ENCODE data around the gene MED15.
"Not testable (repeated sequence)": the region's sequence is repeated elsewhere in the genome, so short reads cannot be mapped to it uniquely, and the experiment has no call there.

MED15 gene

DNA sequence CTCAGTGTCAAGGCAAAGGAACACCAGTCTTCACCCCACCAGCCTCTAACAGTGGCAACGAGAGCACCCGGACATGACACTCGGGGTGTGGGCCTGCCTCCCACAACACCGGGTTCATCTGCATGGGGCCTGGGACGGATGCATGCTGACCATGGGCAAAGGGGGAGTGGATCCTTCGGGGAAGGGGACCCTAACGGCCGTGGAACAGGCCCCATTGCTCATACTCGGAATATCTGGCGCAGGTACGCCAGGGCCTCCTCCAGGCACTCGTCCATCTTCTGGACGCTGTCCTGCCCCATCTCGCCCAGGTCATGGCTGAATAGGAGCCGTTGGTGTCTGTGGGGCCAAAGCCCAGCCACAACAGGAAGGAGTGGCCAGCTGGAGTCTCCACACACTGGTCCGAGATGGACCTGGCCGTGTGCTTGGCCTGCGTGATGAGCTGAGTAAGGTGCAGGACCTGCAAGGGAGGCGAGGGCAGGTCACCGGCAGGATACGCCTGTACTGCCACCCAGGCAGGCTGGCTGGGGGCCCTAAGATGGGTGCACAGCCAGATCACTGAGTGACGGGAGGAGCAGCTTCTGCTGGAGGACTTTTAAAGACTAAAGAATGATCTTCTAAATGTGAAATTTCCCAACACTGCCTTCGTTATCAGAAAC, 96.8 kb downstream of the MED15 start:
- no peak for DNase-seq (ENCODE audit: low spot score)

- DNase-seq (ENCODE audit: low spot score) = no peak
Observed at GRCh38 chr22:20604776-20605221, 97.4 kb downstream of the MED15 start.

DNA sequence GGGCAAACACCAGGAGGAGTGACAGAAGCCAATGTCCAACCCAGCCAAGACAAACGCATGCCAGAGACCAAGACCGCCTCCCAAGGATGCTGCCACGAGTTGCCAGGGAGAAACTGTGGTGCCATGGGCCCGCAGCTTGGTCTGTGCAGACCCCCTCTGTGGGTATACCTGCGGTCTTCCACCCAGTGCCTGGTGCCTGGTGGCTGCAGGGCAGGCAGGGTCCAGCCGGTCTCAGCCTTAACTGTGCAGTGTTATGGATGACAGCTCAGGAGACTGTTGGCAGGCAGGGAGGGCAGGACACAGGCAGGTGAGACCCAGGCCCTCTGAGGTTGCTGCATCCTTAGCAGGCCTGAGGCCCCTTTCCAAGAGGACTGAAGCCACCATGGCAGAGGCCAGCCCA, 97.9 kb downstream of the MED15 start:
- DNase-seq (ENCODE audit: low spot score) = no peak

DNA sequence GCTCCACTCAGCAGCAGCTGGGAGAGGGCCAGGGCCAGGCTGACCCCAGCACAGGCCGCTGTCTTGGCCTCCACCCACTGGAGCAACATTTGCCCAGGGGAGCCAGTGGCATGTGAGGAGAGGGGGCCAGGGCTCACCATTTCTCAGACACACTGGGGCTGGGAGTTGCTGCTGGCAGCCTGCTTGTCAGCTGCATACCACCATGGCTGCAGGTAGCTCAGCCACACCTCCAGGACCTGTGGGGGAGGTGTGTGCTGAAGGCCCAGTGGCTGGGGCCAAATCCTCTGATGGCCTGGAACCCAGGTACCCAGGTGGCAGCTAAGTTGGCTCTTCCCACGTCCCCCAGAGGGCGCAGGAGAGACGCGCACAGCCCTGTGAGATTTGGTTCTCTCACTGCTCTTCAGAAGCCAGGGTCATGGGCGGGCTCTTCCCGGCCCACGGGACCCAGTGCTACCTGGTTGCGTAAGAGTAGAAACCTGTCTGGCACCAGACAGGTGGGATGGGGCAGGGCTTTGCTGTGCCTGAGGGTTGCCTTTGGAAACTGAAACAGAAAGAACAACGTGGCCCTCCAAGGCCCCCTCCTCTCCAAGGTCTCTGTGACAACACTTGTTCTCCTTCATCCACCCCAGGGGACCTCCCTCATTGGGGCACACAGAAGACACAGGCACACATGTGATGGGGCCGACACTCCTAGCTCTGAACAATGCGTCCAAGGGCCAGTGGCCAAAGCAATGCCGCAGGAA, 98.8 kb downstream of the MED15 start:
- no peak for DNase-seq (ENCODE audit: low spot score)

GRCh38 chr22:20606784-20607128, 99.3 kb downstream of the MED15 start:
- DNase-seq (ENCODE audit: low spot score) = no peak

GRCh38 chr22:20607157-20607907, 99.9 kb downstream of the MED15 start:
- DNase-seq (ENCODE audit: low spot score) = no peak

GRCh38 chr22:20610243-20610686, 102.9 kb downstream of the MED15 start:
- DNase-seq (ENCODE audit: low spot score) = no peak

GRCh38 chr22:20610757-20611156, 103.3 kb downstream of the MED15 start:
- no peak for DNase-seq (ENCODE audit: low spot score)

DNA sequence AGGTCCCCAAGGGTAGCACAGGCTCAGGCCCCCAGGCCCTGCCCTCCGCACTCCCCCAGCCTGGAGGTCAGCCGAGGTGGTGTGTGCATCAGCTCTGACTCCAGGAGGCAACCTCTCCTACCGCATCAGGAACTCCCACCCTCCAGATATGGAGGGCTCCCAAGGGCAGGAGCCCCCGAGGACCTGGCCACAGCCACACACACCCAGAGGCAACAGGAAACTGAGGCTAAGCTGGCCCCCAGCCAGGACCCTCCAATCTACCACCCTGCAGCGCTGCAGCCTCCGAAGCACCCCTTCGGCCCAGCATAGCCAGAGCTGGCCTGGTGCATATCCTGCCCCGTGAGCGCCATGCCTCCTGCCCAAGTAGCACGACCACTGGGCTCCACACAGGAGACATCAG, 104.0 kb downstream of the MED15 start:
- no peak for DNase-seq (ENCODE audit: low spot score)

DNA sequence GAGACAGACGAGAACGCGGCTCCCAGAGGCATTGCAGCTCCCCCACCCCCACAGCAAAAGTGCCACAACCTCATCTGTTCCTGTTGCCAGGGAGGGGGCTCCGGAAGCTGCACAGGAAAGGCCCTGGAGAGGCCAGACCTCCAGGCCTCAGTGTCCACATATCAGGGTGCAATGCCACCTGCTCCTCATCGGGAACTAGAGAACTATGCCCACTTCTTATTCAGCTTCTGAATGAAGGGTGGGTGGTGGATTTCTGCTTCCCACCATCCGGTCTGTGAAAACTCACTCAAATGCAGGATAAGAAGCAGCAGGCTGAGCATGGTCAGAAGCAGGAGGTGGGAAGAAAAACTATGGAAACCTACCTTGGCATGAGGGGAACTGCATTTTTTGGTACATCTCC, 105.9 kb downstream of the MED15 start:
- no peak for DNase-seq (ENCODE audit: low spot score)

DNA sequence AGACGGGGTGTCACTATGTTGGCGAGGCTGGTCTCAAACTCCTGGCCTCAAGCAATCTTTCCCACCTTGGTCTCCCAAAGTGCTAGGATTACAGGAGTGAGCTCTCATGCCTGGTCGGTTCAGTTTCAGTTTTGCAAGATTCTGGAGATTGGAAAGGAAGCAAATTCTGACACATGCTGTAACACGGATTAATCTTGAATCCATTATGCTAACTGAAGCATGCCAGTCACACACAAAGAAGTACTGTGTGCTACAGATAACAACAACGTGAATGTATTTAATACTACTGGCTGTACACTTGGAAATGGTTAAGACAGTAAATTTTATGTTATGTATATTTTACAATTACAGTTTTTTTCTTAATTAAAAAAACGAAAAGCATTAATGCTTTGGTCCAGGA, 107.6 kb downstream of the MED15 start:
- DNase-seq (ENCODE audit: low spot score) = no peak

DNA sequence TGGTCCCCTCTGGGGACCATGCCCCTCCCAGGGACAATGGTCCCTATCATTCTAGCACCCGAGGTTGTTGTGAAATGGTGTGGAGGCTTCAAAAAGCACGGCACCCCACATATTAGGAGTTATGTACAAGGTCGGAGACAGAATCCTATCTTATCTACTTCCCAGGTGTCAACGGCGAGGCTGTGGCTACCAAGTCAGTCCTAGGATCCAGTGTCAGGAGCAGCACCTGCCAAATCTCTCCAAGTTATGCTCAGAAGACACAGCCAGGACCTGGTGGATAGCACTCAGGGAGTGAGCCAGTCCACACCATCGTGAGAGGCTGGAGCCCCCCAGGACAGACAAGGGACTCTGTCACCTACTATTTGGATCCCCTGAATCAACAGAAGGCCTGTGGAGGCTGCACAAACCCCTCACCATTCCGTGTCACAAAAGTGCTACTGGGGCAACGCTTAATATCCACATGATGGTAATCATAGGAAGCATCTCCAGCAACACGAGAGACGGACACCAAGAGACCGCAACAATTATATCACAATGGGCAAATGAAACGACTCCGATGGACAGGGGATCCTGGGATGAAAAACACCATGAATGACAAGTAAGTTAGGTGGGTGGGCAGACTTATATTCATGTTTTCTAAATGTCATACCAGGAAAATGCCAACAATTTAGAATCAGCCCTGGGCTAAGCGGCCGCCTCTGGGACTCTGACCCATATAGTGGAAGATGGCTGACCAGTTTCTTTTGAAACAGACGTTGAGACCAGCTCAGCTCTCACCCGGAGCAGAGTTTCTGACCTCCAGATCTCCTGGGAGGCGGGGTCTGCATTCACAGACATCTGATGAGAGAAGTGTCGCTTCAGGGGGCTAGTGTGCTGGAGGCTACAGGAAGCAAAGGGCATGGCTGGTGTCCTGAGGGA, 108.4 kb downstream of the MED15 start:
- DNase-seq (ENCODE audit: low spot score) = no peak

DNA sequence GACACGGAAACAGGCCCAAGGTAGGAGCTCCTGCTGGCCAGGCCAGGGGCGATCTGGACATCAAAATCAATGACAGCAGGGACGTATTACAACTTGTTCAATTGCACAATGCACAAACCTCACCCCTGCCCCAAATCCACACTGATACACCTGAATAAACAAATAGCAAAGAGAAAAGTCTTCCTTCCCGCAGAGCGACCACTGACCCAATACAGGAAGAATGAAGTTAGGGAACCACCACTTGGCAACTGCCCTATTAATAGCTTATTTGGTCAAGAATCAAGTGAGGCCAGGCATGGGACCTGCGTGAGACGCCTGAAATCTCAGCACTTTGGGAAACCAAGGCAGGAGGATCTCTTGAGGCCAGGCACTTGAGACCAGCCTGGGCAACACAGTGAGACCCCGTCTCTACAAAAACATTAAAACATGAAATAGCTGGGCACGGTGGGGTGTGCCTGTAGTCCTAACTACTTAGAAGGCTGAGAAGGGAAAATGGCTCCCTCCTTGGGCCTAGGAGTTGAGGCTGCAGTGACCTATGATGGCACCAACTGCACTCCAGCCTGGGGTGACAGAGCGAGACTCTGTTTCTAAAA, 109.1 kb downstream of the MED15 start:
- DNase-seq (ENCODE audit: low spot score) = no peak

GRCh38 chr22:20618488-20618887, 111.1 kb downstream of the MED15 start:
- no peak for DNase-seq (ENCODE audit: low spot score)

- DNase-seq (ENCODE audit: low spot score) = no peak
Observed at GRCh38 chr22:20619045-20619892, 111.9 kb downstream of the MED15 start.

DNA sequence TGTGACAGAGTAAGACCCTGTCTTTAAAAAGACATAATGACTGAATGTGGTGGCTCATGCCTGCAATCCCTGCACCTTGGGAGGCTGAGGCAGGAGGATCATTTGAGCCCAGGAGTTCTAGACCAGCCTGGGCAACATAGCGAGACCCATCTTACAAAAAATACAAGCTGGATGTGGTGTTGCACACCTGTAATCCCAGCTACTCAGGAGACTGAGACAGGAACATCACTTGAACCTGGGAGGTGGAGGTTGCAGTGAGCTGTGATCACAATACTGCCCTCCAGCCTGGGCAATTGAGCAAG, 112.4 kb downstream of the MED15 start:
- DNase-seq (ENCODE audit: low spot score) = not testable (repeated sequence)

GRCh38 chr22:20621162-20621561, 113.8 kb downstream of the MED15 start:
- DNase-seq (ENCODE audit: low spot score) = no peak

DNA sequence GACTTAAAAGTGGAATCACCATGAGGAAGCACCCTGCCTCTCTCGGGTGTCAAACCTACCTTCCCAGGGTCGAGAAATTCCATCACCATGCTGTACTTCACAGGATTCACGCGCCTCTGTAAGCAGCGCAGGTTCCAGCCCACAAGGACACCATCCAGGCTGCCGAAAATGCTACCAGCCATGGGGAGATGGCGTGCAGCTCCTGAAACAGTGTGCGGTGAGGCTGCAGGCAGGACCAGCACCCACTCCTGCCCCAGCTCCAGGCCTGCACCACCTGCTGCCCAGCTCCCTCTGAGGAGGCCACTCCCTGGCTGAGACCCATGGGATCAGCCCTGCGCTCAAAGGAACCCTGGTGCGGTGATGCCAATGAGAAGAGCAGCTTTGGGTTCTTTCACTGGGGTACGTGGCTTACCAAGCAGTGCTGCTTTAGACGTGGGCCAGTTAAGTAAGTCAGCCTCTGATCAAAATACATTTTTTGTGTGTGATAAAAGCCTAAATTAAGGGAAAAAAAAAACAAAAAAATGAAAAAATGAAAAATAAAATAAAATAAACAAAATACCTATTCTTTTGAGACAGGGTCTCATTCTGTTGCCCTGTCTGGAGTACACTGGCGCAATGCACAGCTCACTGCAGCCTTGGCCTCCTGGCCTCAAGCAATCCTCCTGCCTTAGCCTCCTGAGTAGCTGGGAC, 115.4 kb downstream of the MED15 start:
- no peak for DNase-seq (ENCODE audit: low spot score)

GRCh38 chr22:20624161-20624616, 116.8 kb downstream of the MED15 start:
- DNase-seq (ENCODE audit: low spot score) = no peak

- DNase-seq (ENCODE audit: low spot score) = no peak
Observed at GRCh38 chr22:20625270-20625669, 117.9 kb downstream of the MED15 start.
